ENCODE measurements around the gene MPST.

The MPST gene

GRCh38 chr22:37057226-37057625, 37.7 kb downstream of the MPST start:
- H3K27me3 ChIP-seq (ENCODE audit: insufficient read depth, low read length, poor library complexity, severe bottlenecking): no peaks in the 10 kb centered on the region
- no peaks in the 10 kb centered on the region for H4K20me1 ChIP-seq (ENCODE audit: insufficient read depth, low read length, poor library complexity, severe bottlenecking)
- no peak overlapping the region for H3K4me3 ChIP-seq (ENCODE audit: low read length, poor library complexity, severe bottlenecking)
- no peaks in the 10 kb centered on the region for H3K79me2 ChIP-seq (ENCODE audit: insufficient read depth, low read length)
- H3K36me3 ChIP-seq (ENCODE audit: insufficient read depth, low read length): no peaks in the 10 kb centered on the region
- TF ChIP-seq CTCF (conservative IDR thresholded peaks at IDR 0.05; ENCODE audit: low read length): no peak
- no peak for TF ChIP-seq EZH2phosphoT487 (IDR thresholded peaks at IDR 0.05; ENCODE audit: borderline replicate concordance)
- H3K9me2 ChIP-seq (replicated peaks; ENCODE audit: low read depth, low read length): no peaks in the 10 kb centered on the region
- H3K4me2 ChIP-seq (ENCODE audit: low read depth, low read length, poor library complexity, severe bottlenecking): no peak overlapping the region
- no peak overlapping the region for H3K9ac ChIP-seq (ENCODE audit: low read depth, low read length, poor library complexity, severe bottlenecking)
- no peaks in the 10 kb centered on the region for H3K9me3 ChIP-seq (ENCODE audit: insufficient read depth, low read depth, low read length)
- peaks cover 16% of the 10 kb centered on the region for H3K4me1 ChIP-seq (ENCODE audit: insufficient read depth, low read length, poor library complexity, severe bottlenecking)
- no peak overlapping the region for H2AFZ ChIP-seq (ENCODE audit: low read length)
- no peaks in the 10 kb centered on the region for H3F3A ChIP-seq (ENCODE audit: low read depth)

DNA sequence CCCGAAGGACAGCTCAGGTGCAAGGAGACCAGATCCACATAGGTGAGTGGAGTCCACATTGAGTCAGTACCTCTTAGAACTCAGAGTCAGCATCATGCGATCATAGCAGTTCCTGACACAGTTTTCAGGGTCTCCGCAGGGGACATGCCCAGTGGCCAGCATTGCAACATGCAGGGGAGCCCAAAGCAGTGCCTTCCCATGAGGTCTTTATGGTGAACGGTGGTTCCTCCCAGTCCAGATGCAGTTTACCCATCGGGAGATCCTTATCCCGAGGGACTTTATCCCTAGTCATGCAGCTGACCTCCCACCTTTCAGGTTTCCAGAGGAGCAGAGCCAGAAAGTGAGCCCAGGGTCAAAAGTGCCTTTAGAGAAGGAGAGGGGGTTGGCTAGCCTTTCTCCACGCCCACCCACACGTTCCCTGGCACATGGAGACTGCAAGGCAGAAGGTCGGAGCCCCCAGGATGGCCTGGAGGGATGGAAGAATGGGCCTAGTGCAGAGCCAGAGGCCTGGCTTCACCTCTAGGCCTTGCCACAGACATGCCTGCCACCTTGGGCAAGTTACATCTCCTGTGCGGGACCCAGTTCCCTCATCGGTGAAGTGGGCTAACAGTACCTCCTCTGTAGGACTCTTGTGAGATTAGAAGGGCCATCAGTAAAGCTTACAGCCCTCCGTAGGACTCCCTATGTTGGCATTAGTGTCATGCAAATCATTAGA, 38.4 kb downstream of the MPST start:
- no peaks in the 10 kb centered on the region for H4K20me1 ChIP-seq (ENCODE audit: insufficient read depth, low read length, poor library complexity, severe bottlenecking)
- H3K4me3 ChIP-seq (ENCODE audit: low read length, poor library complexity, severe bottlenecking): no peak overlapping the region
- no peak overlapping the region for H3K4me2 ChIP-seq (ENCODE audit: low read depth, low read length, poor library complexity, severe bottlenecking)
- H3K9me3 ChIP-seq (ENCODE audit: insufficient read depth, low read depth, low read length): no peaks in the 10 kb centered on the region
- peaks cover 10% of the 10 kb centered on the region for H3K4me1 ChIP-seq (ENCODE audit: insufficient read depth, low read length, poor library complexity, severe bottlenecking)
- no peak overlapping the region for H3K9ac ChIP-seq (ENCODE audit: low read depth, low read length, poor library complexity, severe bottlenecking)
- no peaks in the 10 kb centered on the region for H3K9me2 ChIP-seq (replicated peaks; ENCODE audit: low read depth, low read length)
- no peaks in the 10 kb centered on the region for H3K79me2 ChIP-seq (ENCODE audit: insufficient read depth, low read length)
- H2AFZ ChIP-seq (ENCODE audit: low read length): no peak overlapping the region
- no peaks in the 10 kb centered on the region for H3K36me3 ChIP-seq (ENCODE audit: insufficient read depth, low read length)
- TF ChIP-seq EZH2phosphoT487 (IDR thresholded peaks at IDR 0.05; ENCODE audit: borderline replicate concordance) (no peak), CTCF (conservative IDR thresholded peaks at IDR 0.05; ENCODE audit: low read length) (no peak)
- no peaks in the 10 kb centered on the region for H3K27me3 ChIP-seq (ENCODE audit: insufficient read depth, low read length, poor library complexity, severe bottlenecking)
- no peaks in the 10 kb centered on the region for H3F3A ChIP-seq (ENCODE audit: low read depth)

GRCh38 chr22:37058917-37059701, 39.6 kb downstream of the MPST start:
- H3K79me2 ChIP-seq (ENCODE audit: insufficient read depth, low read length): no peaks in the 10 kb centered on the region
- H3K36me3 ChIP-seq (ENCODE audit: insufficient read depth, low read length): no peaks in the 10 kb centered on the region
- no peak overlapping the region for H3K9ac ChIP-seq (ENCODE audit: low read depth, low read length, poor library complexity, severe bottlenecking)
- H3K4me1 ChIP-seq (ENCODE audit: insufficient read depth, low read length, poor library complexity, severe bottlenecking): peaks cover 6% of the 10 kb centered on the region
- no peaks in the 10 kb centered on the region for H3K27me3 ChIP-seq (ENCODE audit: insufficient read depth, low read length, poor library complexity, severe bottlenecking)
- no peak overlapping the region for H3K4me3 ChIP-seq (ENCODE audit: low read length, poor library complexity, severe bottlenecking)
- H3K9me2 ChIP-seq (replicated peaks; ENCODE audit: low read depth, low read length): no peaks in the 10 kb centered on the region
- no peaks in the 10 kb centered on the region for H4K20me1 ChIP-seq (ENCODE audit: insufficient read depth, low read length, poor library complexity, severe bottlenecking)
- no peaks in the 10 kb centered on the region for H3K9me3 ChIP-seq (ENCODE audit: insufficient read depth, low read depth, low read length)
- H2AFZ ChIP-seq (ENCODE audit: low read length): no peak overlapping the region
- TF ChIP-seq EZH2phosphoT487 (IDR thresholded peaks at IDR 0.05; ENCODE audit: borderline replicate concordance) (no peak), CTCF (conservative IDR thresholded peaks at IDR 0.05; ENCODE audit: low read length) (no peak)
- H3F3A ChIP-seq (ENCODE audit: low read depth): no peaks in the 10 kb centered on the region
- H3K4me2 ChIP-seq (ENCODE audit: low read depth, low read length, poor library complexity, severe bottlenecking): no peak overlapping the region

All from Loucy (cell line).